Stimulated activated naive CD8-positive, alpha-beta T cell treated with anti-CD3 and anti-CD28 coated beads, Interleukin-15, amount 100 ng/mL, for 72 hours (primary cell): Measurements from ENCODE around the gene ELN.
A peak's percentile ranks its signal among the peaks of the same experiment; 100 is the strongest.

ENCODE experiments used
- ATAC-seq: fragments of 150-1000 bp; cut with Tn5 transposase; 2 replicates; pipeline ENCODE4 v1.10.0; 2021; ENCODE audit warnings: mild to moderate bottlenecking, moderate library complexity
- DNase-seq, 2 donors: peaks; one replicate each; pipeline ENCODE4 v3.0.0; 2021 to 2022
- H3K27ac Mint-ChIP-seq, 2 donors: one replicate each; pipeline ENCODE4 v1.8.0; 2022; ENCODE audit warnings: mild to moderate bottlenecking in 2 of 2, mixed read lengths in 2 of 2, moderate library complexity in 2 of 2
- H3K27me3 Mint-ChIP-seq: one replicate; pipeline ENCODE4 v1.8.0; 2022; ENCODE audit warnings: mixed read lengths
- H3K4me1 Mint-ChIP-seq: one replicate; pipeline ENCODE4 v1.8.0; 2022; ENCODE audit warnings: mild to moderate bottlenecking, mixed read lengths
- H3K4me3 Mint-ChIP-seq, 2 donors: one replicate each; pipeline ENCODE4 v1.8.0; 2022; ENCODE audit warnings: mild to moderate bottlenecking in 2 of 2, mixed read lengths in 2 of 2, moderate library complexity in 1 of 2
- H3K9me3 Mint-ChIP-seq, 2 donors: one replicate each; pipeline ENCODE4 v1.8.0; 2022; ENCODE audit warnings: mixed read lengths in 2 of 2

ELN gene

GRCh38 chr7:74071121-74071520 is 43.1 kb downstream of the ELN start:
- no peak overlapping the region for H3K27ac Mint-ChIP-seq

GRCh38 chr7:74074770-74075169 is 46.8 kb downstream of the ELN start:
- Mint-ChIP-seq H3K4me1 (no peaks in the 10 kb centered on the region), H3K9me3 (no peaks in the 10 kb centered on the region), H3K27me3 (no peaks in the 10 kb centered on the region), H3K4me3 (no peak overlapping the region), H3K27ac (no peak overlapping the region)
- no peak for DNase-seq
- no peak for ATAC-seq

More at GRCh38 chr7:74071121-74071520, 43.1 kb downstream of the ELN start:
- Mint-ChIP-seq H3K9me3 (no peaks in the 10 kb centered on the region), H3K4me3 (no peak overlapping the region), H3K4me1 (no peaks in the 10 kb centered on the region), H3K27me3 (no peaks in the 10 kb centered on the region)
- DNase-seq, result no peak
- ATAC-seq, result no peak

- Mint-ChIP-seq H3K27ac (peak overlapping the region in 1 of 2 donors; percentile 2), H3K27me3 (no peaks in the 10 kb centered on the region), H3K4me3 (no peak overlapping the region), H3K4me1 (peaks cover 8% of the 10 kb centered on the region), H3K9me3 (no peaks in the 10 kb centered on the region)
- no peak for ATAC-seq
- DNase-seq, result no peak
These were observed 50.5 kb downstream of the ELN start for GRCh38 chr7:74078461-74078860.

- no peak for ATAC-seq
- no peak for DNase-seq
- Mint-ChIP-seq H3K27ac (no peak overlapping the region), H3K27me3 (no peaks in the 10 kb centered on the region), H3K9me3 (no peaks in the 10 kb centered on the region), H3K4me3 (peak overlapping the region; percentile 83 to 84), H3K4me1 (peaks cover 24% of the 10 kb centered on the region)
These were observed 54.8 kb downstream of the ELN start for GRCh38 chr7:74082770-74083116.

GRCh38 chr7:74083117-74083876 is 55.3 kb downstream of the ELN start, which contains the start of gene LIMK1:
Gene LIMK1, plus strand, starts transcription at chr7:74083804. Its CDS starts 187 bp downstream, at chr7:74083991.
- Mint-ChIP-seq H3K9me3 (no peaks in the 10 kb centered on the region), H3K27me3 (no peaks in the 10 kb centered on the region), H3K4me3 (peak within 1 kb of the TSS; percentile 88 to 95), H3K4me1 (peaks cover 24% of the 10 kb centered on the region), H3K27ac (peak within 1 kb of the TSS; percentile 92 to 95)
- DNase-seq (peak; percentile 75 to 79), ATAC-seq (peak; percentile 85)

GRCh38 chr7:74083928-74084721 is 56.2 kb downstream of the ELN start:
- peak overlapping the region; percentile 88 to 95 for H3K4me3 Mint-ChIP-seq
- peak overlapping the region; percentile 92 to 95 for H3K27ac Mint-ChIP-seq

GRCh38 chr7:74084722-74085578 is 57.0 kb downstream of the ELN start:
- ATAC-seq, result no peak
- H3K27ac Mint-ChIP-seq, result peak overlapping the region; percentile 92 to 95
- no peak for DNase-seq
- H3K27me3 Mint-ChIP-seq, result no peaks in the 10 kb centered on the region
- H3K4me1 Mint-ChIP-seq, result peaks cover 24% of the 10 kb centered on the region
- no peaks in the 10 kb centered on the region for H3K9me3 Mint-ChIP-seq
- peak overlapping the region; percentile 88 to 95 for H3K4me3 Mint-ChIP-seq

More at GRCh38 chr7:74083928-74084721, 56.2 kb downstream of the ELN start:
- H3K4me1 Mint-ChIP-seq, result peaks cover 24% of the 10 kb centered on the region
- H3K9me3 Mint-ChIP-seq, result no peaks in the 10 kb centered on the region
- ATAC-seq, result peak; percentile 78
- DNase-seq, result peak in 1 of 2 donors; percentile 38
- H3K27me3 Mint-ChIP-seq, result no peaks in the 10 kb centered on the region

- no peaks in the 10 kb centered on the region for H3K27me3 Mint-ChIP-seq
- H3K9me3 Mint-ChIP-seq, result no peaks in the 10 kb centered on the region
- no peak overlapping the region for H3K27ac Mint-ChIP-seq
- DNase-seq, result no peak
- peaks cover 29% of the 10 kb centered on the region for H3K4me1 Mint-ChIP-seq
- no peak for ATAC-seq
- H3K4me3 Mint-ChIP-seq, result no peak overlapping the region
These were observed 59.9 kb downstream of the ELN start for GRCh38 chr7:74087791-74088453.

GRCh38 chr7:74092321-74092963 is 64.5 kb downstream of the ELN start:
- no peak for DNase-seq
- Mint-ChIP-seq H3K4me1 (peaks cover 36% of the 10 kb centered on the region), H3K4me3 (peak overlapping the region in 1 of 2 donors; percentile 78), H3K27ac (peak overlapping the region in 1 of 2 donors; percentile 74), H3K9me3 (no peaks in the 10 kb centered on the region), H3K27me3 (no peaks in the 10 kb centered on the region)
- no peak for ATAC-seq

GRCh38 chr7:74092964-74093471 is 65.0 kb downstream of the ELN start:
- Mint-ChIP-seq H3K9me3 (no peaks in the 10 kb centered on the region), H3K27ac (peak overlapping the region; percentile 74 to 95), H3K4me3 (peak overlapping the region; percentile 78 to 91), H3K4me1 (peaks cover 36% of the 10 kb centered on the region), H3K27me3 (no peaks in the 10 kb centered on the region)
- ATAC-seq (no peak), DNase-seq (peak in 1 of 2 donors; percentile 17)

GRCh38 chr7:74093671-74094223 is 65.8 kb downstream of the ELN start:
- Mint-ChIP-seq H3K4me1 (peaks cover 36% of the 10 kb centered on the region), H3K4me3 (peak overlapping the region; percentile 78 to 91), H3K27me3 (no peaks in the 10 kb centered on the region), H3K27ac (peak overlapping the region; percentile 95), H3K9me3 (no peaks in the 10 kb centered on the region)
- DNase-seq (no peak), ATAC-seq (peak; percentile 51)

GRCh38 chr7:74094224-74095101 is 66.5 kb downstream of the ELN start:
- peak overlapping the region; percentile 95 for H3K27ac Mint-ChIP-seq
- peaks cover 36% of the 10 kb centered on the region for H3K4me1 Mint-ChIP-seq
- H3K9me3 Mint-ChIP-seq, result no peaks in the 10 kb centered on the region
- DNase-seq, result peak; percentile 74 to 87
- no peaks in the 10 kb centered on the region for H3K27me3 Mint-ChIP-seq
- H3K4me3 Mint-ChIP-seq, result peak overlapping the region; percentile 78 to 91
- peak; percentile 90 for ATAC-seq

- H3K4me1 Mint-ChIP-seq, result peaks cover 36% of the 10 kb centered on the region
- H3K9me3 Mint-ChIP-seq, result no peaks in the 10 kb centered on the region
- DNase-seq (no peak), ATAC-seq (no peak)
- H3K4me3 Mint-ChIP-seq, result peak overlapping the region; percentile 78 to 91
- no peaks in the 10 kb centered on the region for H3K27me3 Mint-ChIP-seq
- H3K27ac Mint-ChIP-seq, result peak overlapping the region; percentile 95
These were observed 67.2 kb downstream of the ELN start for GRCh38 chr7:74095135-74095534.
